Stimulated activated CD8-positive, alpha-beta memory T cell treated with anti-CD3 and anti-CD28 coated beads, Interleukin-4, amount 100 ng/mL, for 1 hour (primary cell): ENCODE measurements around the gene MORN3.

Experiments
- DNase-seq, 2 donors: peaks; one replicate each; pipeline ENCODE4 v3.0.0-alpha.2; 2020; ENCODE audit warnings: low read depth in 2 of 2, low spot score in 1 of 2

The MORN3 gene

GRCh38 chr12:121610239-121611149 is 59.0 kb downstream of the MORN3 start:
- DNase-seq: no peak

GRCh38 chr12:121608301-121608700 is 61.2 kb downstream of the MORN3 start:
- DNase-seq: no peak

GRCh38 chr12:121603581-121603980 is 65.9 kb downstream of the MORN3 start:
- DNase-seq: no peak

GRCh38 chr12:121602766-121603165 is 66.7 kb downstream of the MORN3 start:
- DNase-seq: no peak

GRCh38 chr12:121600702-121601336 is 68.6 kb downstream of the MORN3 start:
- DNase-seq: no peak
